Type B pancreatic cell (in vitro differentiated cells): ENCODE measurements around the gene ERC1. TPM values are rescaled to one million over a fixed set of nuclear protein-coding genes. Genes with fewer than 3 reads are reported as not detected.
"Not testable (repeated sequence)": the region's sequence is repeated elsewhere in the genome, so short reads cannot be mapped to it uniquely, and the experiment has no call there.

ENCODE experiments used
- DNase-seq: peaks from one replicate; pipeline ENCODE4 v3.0.0; 2021; ENCODE audit warnings: mixed read lengths; ENCODE audit not compliant: unreplicated experiment; ENCODE audit errors: extremely low spot score
- H3K27ac Mint-ChIP-seq: 2 replicates; pipeline ENCODE4 v1.8.0; 2021; ENCODE audit warnings: mild to moderate bottlenecking, mixed read lengths
- H3K27me3 Mint-ChIP-seq: 2 replicates; pipeline ENCODE4 v1.8.0; 2021; ENCODE audit warnings: mixed read lengths
- H3K36me3 Mint-ChIP-seq: 2 replicates; pipeline ENCODE4 v1.8.0; 2021; ENCODE audit warnings: mixed read lengths
- H3K4me1 Mint-ChIP-seq: one replicate; pipeline ENCODE4 v1.8.0; 2021; ENCODE audit warnings: mixed read lengths; ENCODE audit not compliant: unreplicated experiment
- H3K4me3 Mint-ChIP-seq: 2 replicates; pipeline ENCODE4 v1.8.0; 2021; ENCODE audit warnings: mild to moderate bottlenecking, mixed read lengths
- H3K9me3 Mint-ChIP-seq: 2 replicates; pipeline ENCODE4 v1.8.0; 2021; ENCODE audit warnings: mixed read lengths
- total RNA-seq: library from RNA; stranded (reverse); gene quantifications from 2 replicates; pipeline ENCODE4 v1.2.1, GENCODE V29; 2021; ENCODE audit warnings: low replicate concordance
- TF ChIP-seq, protein P1 (sequence below): fragments of 200-600 bp; sonication (generic); conservative IDR thresholded peaks from 2 replicates; pipeline ENCODE4 v1.5.0; 2021; ENCODE audit warnings: antibody characterized with exemption, mild to moderate bottlenecking

The ERC1 gene
- total RNA-seq, 1 donor from 2014 or later: 62.8 TPM

DNA sequence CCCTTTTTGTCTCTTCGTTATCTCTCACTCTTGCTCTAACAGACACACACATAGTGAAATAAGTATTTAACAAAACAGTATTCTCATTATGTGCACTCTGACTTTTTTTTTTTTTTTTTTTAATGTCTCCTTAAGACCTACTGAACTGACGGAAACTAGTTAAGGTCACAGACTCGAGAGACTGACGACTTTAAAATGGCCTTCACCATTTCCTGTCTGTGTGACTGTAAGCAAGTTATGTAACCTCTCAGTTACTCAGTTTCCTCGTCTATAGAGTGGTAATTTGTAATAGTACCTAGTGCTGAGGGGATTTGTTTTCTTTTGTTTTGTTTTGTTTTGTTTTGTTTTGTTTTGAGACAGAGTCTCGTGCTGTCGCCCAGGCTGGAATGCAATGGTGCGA, 318.6 kb downstream of the ERC1 start:
- no peak overlapping the region for H3K4me3 Mint-ChIP-seq
- H3K9me3 Mint-ChIP-seq: no peaks in the 10 kb centered on the region
- peaks cover 46% of the 10 kb centered on the region for H3K36me3 Mint-ChIP-seq
- TF ChIP-seq, protein P1, sequence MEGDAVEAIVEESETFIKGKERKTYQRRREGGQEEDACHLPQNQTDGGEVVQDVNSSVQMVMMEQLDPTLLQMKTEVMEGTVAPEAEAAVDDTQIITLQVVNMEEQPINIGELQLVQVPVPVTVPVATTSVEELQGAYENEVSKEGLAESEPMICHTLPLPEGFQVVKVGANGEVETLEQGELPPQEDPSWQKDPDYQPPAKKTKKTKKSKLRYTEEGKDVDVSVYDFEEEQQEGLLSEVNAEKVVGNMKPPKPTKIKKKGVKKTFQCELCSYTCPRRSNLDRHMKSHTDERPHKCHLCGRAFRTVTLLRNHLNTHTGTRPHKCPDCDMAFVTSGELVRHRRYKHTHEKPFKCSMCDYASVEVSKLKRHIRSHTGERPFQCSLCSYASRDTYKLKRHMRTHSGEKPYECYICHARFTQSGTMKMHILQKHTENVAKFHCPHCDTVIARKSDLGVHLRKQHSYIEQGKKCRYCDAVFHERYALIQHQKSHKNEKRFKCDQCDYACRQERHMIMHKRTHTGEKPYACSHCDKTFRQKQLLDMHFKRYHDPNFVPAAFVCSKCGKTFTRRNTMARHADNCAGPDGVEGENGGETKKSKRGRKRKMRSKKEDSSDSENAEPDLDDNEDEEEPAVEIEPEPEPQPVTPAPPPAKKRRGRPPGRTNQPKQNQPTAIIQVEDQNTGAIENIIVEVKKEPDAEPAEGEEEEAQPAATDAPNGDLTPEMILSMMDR: no peak
- no peaks in the 10 kb centered on the region for H3K27me3 Mint-ChIP-seq
- no peak for DNase-seq
- no peak overlapping the region for H3K27ac Mint-ChIP-seq
- peaks cover 7% of the 10 kb centered on the region for H3K4me1 Mint-ChIP-seq

DNA sequence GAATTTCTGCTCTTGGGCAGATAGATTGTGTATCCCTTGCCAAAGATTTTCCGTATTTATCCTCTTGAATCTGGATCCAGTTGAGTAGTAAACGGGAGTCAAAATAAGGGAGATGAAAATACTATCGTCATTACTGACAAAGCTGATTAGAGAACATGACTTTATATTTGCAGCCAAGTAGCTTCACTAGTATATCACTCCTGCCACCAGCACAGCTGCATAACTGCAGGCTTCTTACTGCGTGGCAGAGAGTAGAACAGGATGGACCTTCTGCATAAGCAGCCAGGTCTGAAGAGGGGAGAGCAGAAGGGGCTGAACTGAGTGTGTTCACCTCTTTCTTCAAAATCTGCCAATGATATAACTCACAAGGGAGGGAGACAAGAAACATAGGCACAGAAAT, 319.6 kb downstream of the ERC1 start:
- TF ChIP-seq, protein P1: no peak
- no peak for DNase-seq
- Mint-ChIP-seq H3K4me1 (peaks cover 2% of the 10 kb centered on the region), H3K36me3 (peaks cover 45% of the 10 kb centered on the region), H3K27me3 (no peaks in the 10 kb centered on the region), H3K9me3 (no peaks in the 10 kb centered on the region), H3K27ac (no peak overlapping the region), H3K4me3 (no peak overlapping the region)

DNA sequence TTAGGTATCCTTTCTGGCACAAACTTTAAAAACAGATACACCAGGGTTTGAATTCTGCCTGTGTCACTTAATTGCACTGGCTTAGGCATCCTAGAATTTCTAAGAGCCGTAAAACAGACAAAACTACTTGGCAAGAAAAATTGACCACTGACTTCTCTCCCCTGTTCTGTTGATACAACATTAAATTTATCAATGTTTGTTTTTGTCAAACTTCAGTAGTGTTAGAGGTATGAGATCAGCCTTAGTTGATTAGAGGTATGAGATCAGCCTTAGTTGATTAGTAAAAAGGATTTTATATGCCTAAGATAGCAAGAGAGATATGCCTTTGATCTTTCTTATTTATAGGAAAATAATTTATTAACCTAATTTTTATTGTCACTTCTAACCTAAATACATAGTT, 320.1 kb downstream of the ERC1 start:
- no peak for DNase-seq
- no peaks in the 10 kb centered on the region for H3K9me3 Mint-ChIP-seq
- no peak overlapping the region for H3K27ac Mint-ChIP-seq
- no peaks in the 10 kb centered on the region for H3K4me1 Mint-ChIP-seq
- no peaks in the 10 kb centered on the region for H3K27me3 Mint-ChIP-seq
- TF ChIP-seq, protein P1: no peak
- peaks cover 43% of the 10 kb centered on the region for H3K36me3 Mint-ChIP-seq
- no peak overlapping the region for H3K4me3 Mint-ChIP-seq

DNA sequence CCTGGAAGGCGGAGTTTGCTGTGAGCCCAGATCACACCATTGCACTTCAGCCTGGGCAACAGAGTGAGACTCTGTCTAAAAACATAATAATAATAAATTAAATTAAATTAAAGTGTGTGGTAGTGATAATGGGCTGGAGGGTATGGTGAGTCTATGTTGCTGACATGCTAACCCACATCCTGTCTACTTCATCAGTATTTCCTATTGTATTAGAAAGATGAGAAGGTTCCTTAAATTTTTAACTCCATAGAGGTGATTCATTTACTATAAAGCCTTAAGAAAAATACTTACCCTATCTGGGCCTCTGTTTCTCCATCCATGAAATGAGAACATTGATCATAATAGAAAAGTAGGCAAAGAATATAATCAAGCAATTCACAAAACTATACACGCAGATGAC, 322.9 kb downstream of the ERC1 start:
- H3K27ac Mint-ChIP-seq: no peak overlapping the region
- peaks cover 8% of the 10 kb centered on the region for H3K4me1 Mint-ChIP-seq
- no peaks in the 10 kb centered on the region for H3K9me3 Mint-ChIP-seq
- H3K27me3 Mint-ChIP-seq: no peaks in the 10 kb centered on the region
- H3K4me3 Mint-ChIP-seq: no peak overlapping the region
- peaks cover 42% of the 10 kb centered on the region for H3K36me3 Mint-ChIP-seq
- no peak for DNase-seq
- TF ChIP-seq, protein P1: no peak

DNA sequence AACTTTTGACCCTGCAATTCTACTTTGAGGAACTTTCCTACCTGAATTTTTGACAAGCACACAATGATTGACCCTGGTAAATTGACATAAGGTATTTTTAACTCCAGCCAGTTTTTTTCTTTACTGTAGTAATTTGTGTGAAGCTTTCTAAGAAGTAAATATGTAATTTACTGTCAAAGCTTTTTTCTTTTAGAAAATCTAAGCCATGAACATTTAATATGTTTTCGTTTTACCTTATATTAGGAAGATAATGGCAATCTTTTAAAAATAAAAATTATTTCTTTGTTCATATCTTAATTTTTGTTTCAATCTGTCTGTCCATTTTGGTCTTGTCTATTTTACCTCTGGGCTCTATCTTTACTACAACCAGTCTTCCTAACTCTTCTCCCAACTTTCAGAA, 323.5 kb downstream of the ERC1 start:
- Mint-ChIP-seq H3K9me3 (no peaks in the 10 kb centered on the region), H3K4me3 (no peak overlapping the region), H3K36me3 (peaks cover 39% of the 10 kb centered on the region), H3K27me3 (no peaks in the 10 kb centered on the region), H3K27ac (no peak overlapping the region), H3K4me1 (peaks cover 9% of the 10 kb centered on the region)
- DNase-seq: no peak
- TF ChIP-seq, protein P1: no peak

DNA sequence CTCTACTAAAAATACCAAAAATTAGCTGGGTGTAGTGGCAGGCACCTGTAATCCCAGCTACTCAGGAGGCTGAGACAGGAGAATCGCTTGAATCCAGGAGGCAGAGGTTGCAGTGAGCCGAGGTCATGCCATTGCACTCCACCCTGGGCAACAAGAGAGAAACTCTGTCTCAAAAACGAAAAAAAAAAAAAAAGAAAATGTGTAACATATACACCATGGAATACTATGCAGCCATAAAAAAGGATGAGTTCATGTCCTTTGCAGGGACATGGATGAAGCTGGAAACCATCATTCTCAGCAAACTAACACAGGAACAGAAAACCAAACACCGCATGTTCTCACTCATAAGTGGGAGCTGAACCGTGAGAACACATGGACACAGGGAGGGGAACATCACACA, 326.0 kb downstream of the ERC1 start:
- not testable (repeated sequence) for H3K4me3 Mint-ChIP-seq, H3K27me3 Mint-ChIP-seq, DNase-seq, H3K27ac Mint-ChIP-seq, H3K9me3 Mint-ChIP-seq, H3K4me1 Mint-ChIP-seq
- H3K36me3 Mint-ChIP-seq: peaks cover 40% of the 10 kb centered on the region
